Muscle of arm (tissue), 12 donors: ENCODE data around the gene REL. TPM values are rescaled to one million over a fixed set of nuclear protein-coding genes. Genes with fewer than 3 reads are reported as not detected.
"Not testable (repeated sequence)": the region's sequence is repeated elsewhere in the genome, so short reads cannot be mapped to it uniquely, and the experiment has no call there.

Experiments
- DNase-seq: peaks from one replicate; pipeline ENCODE4 v3.0.0-alpha.2; 2013
- polyA plus RNA-seq, 12 donors: library from polyadenylated mRNA; unstranded; fragments of 120-200 nt; gene quantifications; one replicate each; pipeline ENCODE4 v1.2.1, GENCODE V29; 2013; ENCODE audit not compliant: insufficient read length in 12 of 12

Gene REL
- polyA plus RNA-seq, 12 donors = 4.2 to 9.1 (median 5.8) TPM; not detected in 1

- no peak for DNase-seq
Measured at GRCh38 chr2:60907329-60907728, 26.0 kb downstream of the REL start.

DNA sequence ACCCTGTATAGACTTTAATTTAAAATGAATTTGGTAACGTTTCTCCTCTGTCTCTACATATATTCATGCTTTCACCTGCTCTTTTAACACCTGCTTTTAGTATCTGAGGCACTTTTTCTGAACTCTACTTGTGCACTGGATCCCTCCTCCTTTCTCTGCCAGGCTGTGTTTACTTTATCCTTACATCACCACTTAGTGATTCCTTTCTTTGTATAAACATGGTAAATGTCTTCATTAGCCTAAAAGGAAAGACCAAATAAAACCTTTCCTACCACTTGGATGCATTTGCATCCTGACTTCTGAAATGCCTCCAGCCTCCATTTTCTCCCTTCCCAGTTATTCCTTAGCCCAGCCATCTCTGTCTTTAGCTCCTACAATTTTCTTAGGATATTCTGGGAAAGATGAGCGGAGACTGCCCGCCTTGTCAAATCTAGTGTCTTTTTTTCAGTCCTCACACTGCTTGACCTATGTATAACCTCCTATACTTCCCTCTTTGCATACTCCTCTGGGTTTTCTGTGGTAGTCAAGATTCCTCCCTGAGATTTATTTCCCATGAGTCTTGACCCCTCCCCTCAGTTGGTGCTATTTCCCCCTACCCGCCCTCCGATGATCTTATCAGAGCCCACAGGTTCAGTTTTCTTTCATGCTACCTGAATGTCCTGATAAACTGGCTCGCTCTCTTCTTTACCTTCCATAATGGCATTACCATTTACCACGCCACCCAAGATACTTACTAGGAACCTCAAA lies 44.8 kb downstream of the REL start:
- DNase-seq = no peak

DNA sequence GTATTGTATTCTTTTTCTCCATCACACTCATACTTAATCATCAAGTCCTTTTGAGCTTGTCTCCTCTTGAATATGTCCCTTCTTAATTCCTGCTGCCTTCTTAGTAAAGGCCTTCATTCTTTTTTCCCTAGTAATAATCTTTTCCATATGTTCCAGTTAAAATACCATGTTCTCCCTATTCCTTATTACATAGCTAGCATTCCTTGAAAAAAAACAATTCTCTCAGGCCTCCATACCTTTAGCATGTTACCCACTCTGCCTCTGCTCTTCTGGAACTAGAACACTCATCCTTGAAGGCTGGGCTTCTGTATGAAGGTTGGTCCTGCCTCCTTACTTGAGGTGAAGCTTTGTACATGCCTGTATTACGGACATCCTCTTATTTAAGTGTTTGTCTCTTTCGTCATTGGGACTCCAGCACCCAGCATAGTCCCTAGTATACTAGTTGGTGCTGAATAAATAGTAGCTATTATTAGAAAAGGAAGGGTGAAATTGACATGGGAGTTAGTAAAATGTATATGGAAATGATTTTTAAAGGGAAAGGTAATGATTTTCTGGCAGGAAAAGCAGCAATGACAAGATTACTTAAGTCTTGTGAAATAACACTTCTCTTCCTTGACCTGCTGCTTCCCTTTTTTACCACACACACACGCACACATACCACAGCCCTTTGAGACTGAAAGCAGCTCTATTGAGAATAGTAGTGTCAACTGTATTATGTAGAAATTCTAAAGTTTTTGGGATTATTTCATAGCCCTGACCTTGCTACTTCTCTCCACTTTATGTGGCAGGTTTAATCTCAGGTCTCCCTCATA lies 45.6 kb downstream of the REL start:
- peak; percentile 3 for DNase-seq

- DNase-seq = not testable (repeated sequence)
Measured at GRCh38 chr2:60932061-60932460, 50.7 kb downstream of the REL start.

- DNase-seq = no peak
Measured at GRCh38 chr2:60932954-60933353, 51.6 kb downstream of the REL start.

GRCh38 chr2:60934165-60934722 lies 52.9 kb downstream of the REL start:
- no peak for DNase-seq

DNA sequence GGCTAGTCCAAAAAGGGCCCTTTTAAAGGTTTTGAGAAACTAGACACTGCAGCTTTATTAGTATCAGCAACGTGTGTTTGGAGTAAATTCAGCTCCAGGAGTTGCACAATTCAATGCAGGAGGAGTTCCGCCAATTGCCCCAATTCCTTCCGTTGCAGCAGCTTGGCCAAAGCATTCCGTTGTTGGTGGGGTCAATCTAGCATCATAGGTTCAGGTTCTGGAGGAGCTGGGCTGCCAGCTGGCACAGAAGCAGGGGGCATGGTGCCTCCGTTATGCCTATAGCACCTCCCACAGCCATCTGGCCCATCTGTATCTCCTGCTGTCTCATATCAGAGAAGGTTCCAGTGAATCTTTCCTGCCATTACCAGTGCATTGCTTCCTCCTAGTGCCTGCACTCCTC lies 55.4 kb downstream of the REL start:
- DNase-seq = no peak

- DNase-seq = no peak
Measured at GRCh38 chr2:60938301-60938700, 56.9 kb downstream of the REL start.

DNA sequence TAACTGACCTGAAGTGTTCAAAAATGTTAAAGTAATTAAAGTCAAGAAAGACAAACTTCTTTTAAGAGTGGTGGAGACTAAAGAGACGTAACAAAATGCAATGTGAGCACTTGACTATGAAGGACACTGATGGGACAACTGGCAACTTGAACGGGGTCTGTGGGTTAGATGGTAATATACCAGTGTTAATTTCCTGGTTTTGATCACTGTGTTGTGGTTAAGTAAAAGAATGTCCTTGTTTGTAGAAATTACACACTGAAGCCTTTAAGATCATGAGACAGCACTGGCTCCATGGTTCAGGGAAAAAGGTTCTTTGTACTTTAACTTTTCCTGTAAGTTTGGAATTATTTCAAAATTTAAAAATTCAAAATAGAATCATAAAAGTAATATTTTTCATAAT lies 58.2 kb downstream of the REL start:
- no peak for DNase-seq

DNA sequence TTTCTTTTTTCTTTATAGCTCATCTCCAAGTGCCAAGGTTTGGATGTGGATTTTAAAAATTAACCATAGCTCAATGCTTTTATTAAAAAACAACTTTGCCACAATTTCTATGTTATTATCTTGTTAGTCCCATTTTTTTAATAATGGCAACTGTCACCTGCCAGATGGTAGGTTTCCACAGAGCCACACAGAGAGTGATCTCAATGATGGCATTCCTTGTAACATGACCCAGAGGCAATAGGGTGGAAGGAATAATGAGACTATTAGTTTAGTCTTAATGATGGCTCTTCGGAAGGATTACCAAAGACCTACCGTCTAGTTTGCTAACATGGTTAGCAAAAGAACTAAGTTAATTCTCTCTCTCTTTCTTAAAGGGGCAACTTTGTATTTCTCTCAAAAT lies 64.0 kb downstream of the REL start:
- no peak for DNase-seq

- no peak for DNase-seq
Measured at GRCh38 chr2:60947056-60947455, 65.7 kb downstream of the REL start.

DNA sequence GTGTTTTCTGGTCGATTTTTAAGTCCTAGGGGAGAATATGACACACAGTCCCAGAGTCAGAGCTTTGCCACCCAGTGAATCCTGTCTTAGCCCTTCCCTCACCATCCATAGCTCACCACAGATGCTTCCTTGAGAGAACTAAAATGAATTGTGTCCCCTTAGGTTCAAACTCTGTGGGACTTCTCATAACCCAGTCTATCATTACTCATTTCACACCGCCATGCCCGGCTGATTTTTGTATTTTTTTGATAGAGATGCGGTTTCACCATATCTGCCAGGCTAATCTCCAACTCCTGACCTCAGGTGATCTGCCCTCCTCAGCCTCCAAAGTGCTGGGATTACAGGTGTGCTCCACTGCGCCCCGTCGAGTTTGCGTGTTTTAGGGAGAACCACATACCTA lies 66.8 kb downstream of the REL start:
- DNase-seq = no peak

DNA sequence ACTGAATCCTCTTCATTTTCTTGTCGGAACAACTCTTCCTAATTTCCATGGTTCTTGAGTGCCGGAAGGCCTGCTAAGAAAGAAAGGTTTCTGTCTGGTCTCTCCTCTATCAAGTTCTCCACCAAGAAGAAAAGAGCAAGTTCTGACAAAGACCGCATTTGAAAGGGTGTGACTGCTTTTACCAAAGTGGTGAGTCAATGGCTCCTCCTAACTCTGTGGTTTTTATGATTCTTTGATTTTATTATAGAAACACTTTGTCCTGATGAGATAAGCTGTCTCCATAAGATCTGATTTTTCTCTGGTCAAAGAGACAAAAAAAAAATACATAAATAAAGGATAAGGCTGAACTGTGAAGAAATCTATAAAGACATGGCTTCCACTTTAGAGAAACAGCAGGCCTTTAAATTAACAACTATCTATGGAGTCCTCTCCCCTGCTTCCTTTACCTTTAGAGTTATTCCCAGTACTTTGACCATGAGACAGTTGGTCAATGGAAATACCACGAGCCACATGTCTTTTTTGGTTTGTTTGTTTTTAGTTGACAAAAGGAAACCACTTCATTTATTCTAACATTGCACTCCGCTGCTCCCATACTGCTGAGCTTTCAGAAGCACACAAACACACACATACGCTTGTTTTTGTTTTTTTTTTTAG lies 67.7 kb downstream of the REL start:
- DNase-seq = no peak

- DNase-seq = no peak
Measured at GRCh38 chr2:60954139-60954538, 72.8 kb downstream of the REL start.

DNA sequence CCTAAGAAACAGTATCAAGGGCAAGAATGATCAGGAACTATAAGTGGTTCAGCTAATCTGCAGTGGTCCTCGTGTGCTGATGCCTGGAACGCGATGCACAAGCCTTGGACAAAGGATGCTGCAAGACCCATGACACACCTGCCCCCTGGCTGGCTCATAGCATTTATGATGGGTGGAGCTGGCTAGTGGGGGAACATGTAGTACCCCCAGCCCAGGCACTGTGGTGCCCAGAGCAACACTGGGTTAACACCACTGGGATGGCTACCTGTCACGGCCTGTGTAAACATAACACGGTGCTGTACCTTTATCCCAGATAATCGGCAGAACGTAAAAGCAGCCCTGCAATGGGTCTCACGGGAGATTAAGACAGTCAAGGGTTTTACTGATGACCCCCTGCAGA lies 75.8 kb downstream of the REL start:
- DNase-seq = no peak

- DNase-seq = no peak
Measured at GRCh38 chr2:60957643-60958042, 76.3 kb downstream of the REL start.

DNA sequence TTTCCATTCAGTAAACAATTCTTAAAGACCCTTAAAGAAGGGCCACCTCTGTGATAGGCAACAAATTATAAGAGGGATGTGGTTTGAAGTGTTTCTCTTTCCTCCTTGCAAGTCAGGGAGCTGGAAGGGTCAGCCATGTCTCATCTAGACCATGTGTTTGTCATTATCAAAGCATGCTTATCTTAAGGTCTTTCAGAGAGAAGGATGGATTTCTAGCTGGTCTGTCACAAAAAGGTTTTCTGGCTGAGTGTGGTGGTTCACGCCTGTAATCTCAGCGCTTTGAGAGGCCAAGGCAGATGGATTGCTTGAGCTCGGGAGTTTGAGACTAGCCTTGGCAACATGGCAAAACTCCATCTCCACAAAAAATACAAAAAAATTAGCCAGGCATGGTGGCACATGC lies 77.0 kb downstream of the REL start:
- DNase-seq = no peak

DNA sequence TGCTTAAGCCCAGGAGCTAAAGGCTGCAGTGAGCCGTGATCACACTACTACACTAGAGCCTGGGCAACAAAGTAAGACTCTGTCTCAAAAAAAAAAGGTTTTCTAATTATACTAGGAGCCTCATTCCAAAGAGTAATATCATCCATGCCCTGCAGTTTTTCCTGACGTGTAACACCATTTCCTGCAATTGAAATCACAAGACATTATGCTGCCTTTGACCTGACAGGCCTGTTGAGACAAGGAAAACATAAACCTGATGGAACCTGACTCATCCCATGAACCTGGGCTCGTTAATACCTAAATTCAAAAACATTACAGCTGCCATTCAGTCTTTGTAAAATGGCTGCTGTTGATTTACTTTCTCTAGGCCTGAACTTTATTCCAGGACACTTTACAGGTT lies 77.4 kb downstream of the REL start:
- DNase-seq = no peak

DNA sequence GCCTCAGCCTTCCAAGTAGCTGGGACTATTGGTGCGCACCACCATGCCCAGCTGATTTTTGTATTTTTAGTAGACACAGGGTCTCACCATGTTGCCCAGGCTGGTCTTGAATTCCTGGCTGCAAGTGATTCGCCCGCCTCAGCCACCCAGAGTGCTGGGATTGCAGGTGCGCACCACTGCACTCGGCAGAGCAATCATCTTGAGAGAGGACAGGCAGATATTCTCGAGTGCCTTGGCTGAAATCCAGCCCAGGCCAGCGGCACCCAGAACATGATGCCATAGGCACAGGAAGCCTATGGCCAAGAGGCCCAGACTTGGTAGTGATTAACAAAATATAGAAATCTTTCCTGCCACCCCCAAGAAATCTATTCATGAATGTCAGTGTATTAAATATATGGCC lies 78.1 kb downstream of the REL start:
- DNase-seq = no peak

DNA sequence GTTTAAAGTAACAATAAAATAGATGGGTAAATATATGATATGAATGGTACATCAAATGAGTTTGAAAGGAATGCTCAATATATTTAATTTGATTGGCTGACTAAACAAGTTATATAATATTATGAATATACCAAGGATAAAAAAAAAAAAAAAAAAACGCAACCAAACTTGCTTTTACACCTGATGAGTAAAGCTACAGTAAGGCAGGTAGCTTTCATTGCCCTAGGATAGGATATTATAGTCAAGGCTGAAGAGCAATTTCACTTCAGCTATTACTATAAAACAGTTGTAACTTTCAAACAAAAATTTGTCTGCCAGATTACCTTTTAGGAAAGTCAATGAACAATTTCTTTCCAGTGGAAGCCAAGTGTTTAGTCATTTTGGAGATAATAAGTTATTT lies 79.3 kb downstream of the REL start:
- DNase-seq = no peak

- DNase-seq = no peak
Measured at GRCh38 chr2:60961457-60961856, 80.1 kb downstream of the REL start.

DNA sequence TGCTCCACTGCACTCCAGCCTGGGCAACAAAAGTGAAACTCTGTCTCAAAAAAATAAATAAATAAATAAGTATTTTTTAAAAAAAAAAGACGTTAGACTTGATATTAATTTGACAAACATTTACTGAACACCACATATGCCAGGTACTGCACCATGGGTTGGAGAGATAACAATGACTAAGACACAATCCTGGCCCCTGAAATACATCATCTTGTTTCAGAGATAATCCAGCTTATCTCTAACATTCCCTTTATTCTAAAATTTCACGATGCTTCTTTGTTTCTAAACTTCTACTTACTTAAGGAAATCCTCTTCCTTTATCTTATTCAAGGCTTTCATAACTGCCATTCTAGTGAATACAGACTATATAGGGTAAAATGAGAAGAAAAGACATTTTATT lies 81.2 kb downstream of the REL start:
- DNase-seq = no peak

GRCh38 chr2:60963190-60963589 lies 81.8 kb downstream of the REL start:
- no peak for DNase-seq
